GM12891 (cell line): Measurements from ENCODE around the gene SCN8A.

Experiments used
- POLR2A ChIP-seq: IDR thresholded peaks from 2 replicates; pipeline ENCODE4 v1.6.1; 2011; ENCODE audit warnings: low read depth, low read length, control low read depth
- POLR2AphosphoS5 ChIP-seq: IDR thresholded peaks from 2 replicates; pipeline ENCODE4 v1.6.1; 2011; ENCODE audit warnings: low read depth, low read length, control low read depth
- TAF1 ChIP-seq: IDR thresholded peaks from 2 replicates; pipeline ENCODE4 v1.6.1; 2011; ENCODE audit warnings: low read depth, low read length, control low read depth

DNA sequence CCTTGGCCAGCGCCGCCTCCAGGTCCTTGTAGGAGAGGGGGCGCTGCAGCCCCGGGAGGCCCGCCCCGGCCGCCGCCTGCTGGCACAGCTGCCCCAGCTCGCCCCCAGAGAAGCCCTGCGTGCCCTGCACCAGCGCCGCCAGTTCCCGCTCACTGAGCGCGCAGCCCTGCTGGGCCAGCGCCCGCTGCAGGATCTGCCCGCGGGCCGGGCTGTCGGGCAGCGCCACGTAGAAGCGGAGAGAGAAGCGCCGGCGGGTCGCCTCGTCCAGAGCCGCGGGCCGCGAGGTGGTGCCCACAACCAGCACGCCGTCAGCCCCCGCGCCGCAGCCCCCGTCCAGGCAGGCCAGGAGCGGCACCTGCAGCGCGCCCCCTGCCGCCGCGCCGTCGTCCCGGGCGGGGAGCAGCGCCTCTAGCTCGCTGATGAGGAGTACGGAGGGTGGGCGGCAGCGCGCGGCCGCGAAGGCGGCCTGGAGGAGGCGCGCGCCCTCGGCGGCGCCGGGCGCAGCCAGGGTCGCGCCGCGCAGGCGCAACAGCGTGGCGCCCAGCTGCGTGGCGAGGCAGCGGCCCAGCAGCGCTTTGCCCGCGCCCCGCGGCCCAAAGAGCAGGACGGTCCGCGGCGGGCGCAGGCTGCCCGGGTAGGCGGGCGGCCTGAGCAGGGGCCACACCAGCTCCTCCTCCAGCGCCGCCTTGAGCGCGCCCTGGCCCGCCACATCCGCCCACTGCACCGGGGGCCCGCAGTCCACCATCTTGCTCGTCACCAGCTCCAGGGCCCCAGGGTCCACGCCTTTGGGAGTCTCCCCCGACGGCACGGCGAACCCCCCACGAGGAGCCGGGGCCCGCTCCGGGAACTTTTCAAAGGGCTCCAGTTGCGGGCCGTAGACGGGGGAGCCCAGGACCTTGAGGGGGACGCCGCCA, 229.8 kb downstream of the SCN8A start:
- no peak for TF ChIP-seq TAF1
- TF ChIP-seq POLR2A, result no peak
- no peak for TF ChIP-seq POLR2AphosphoS5
